Parathyroid adenoma (tissue), 2 donors: ENCODE results near the gene C17orf113.

ENCODE experiments used
- H2AFZ ChIP-seq: fragments of 300-600 bp; sonication (generic); one replicate; pipeline ENCODE4 v1.7.0; 2017; ENCODE audit warnings: antibody characterized with exemption, mild to moderate bottlenecking
- H3K27ac ChIP-seq: fragments of 300-600 bp; sonication (generic); one replicate; pipeline ENCODE4 v1.7.0; 2017
- H3K27me3 ChIP-seq: fragments of 300-600 bp; sonication (generic); one replicate; pipeline ENCODE4 v1.7.0; 2017; ENCODE audit warnings: low read length; ENCODE audit not compliant: control insufficient read depth, insufficient read depth
- H3K36me3 ChIP-seq: fragments of 300-600 bp; sonication (generic); one replicate; pipeline ENCODE4 v1.7.0; 2017; ENCODE audit warnings: low read length; ENCODE audit not compliant: control insufficient read depth, insufficient read depth
- H3K4me1 ChIP-seq: fragments of 300-600 bp; sonication (generic); one replicate; pipeline ENCODE4 v1.7.0; 2017; ENCODE audit warnings: control low read depth
- H3K4me2 ChIP-seq: fragments of 300-600 bp; sonication (generic); one replicate; pipeline ENCODE4 v1.7.0; 2017; ENCODE audit warnings: low read length
- H3K4me3 ChIP-seq: fragments of 300-600 bp; sonication (generic); one replicate; pipeline ENCODE4 v1.7.0; 2017; ENCODE audit warnings: low read depth, low read length
- H3K79me2 ChIP-seq: fragments of 300-600 bp; sonication (generic); one replicate; pipeline ENCODE4 v1.7.0; 2017; ENCODE audit warnings: control low read depth
- H3K9ac ChIP-seq: fragments of 300-600 bp; sonication (generic); one replicate; pipeline ENCODE4 v1.7.0; 2017; ENCODE audit warnings: mild to moderate bottlenecking
- H3K9me3 ChIP-seq: fragments of 300-600 bp; sonication (generic); one replicate; pipeline ENCODE4 v1.7.0; 2017; ENCODE audit warnings: low read length; ENCODE audit not compliant: control insufficient read depth
- CTCF ChIP-seq: fragments of 300-600 bp; sonication (generic); IDR thresholded peaks from one replicate; pipeline ENCODE4 v1.7.0; 2017; ENCODE audit warnings: antibody characterized with exemption, mild to moderate bottlenecking
- donor health status: primary hyperparathyroidism.

The C17orf113 gene

GRCh38 chr17:42039794-42040763, 10.3 kb downstream of the C17orf113 start:
- TF ChIP-seq CTCF = no peak
- H3K4me1 ChIP-seq = no peaks in the 10 kb centered on the region
- H3K4me2 ChIP-seq = no peak overlapping the region
- H3K36me3 ChIP-seq = no peaks in the 10 kb centered on the region
- H3K27ac ChIP-seq = no peak overlapping the region
- no peak overlapping the region for H3K9ac ChIP-seq
- no peak overlapping the region for H3K4me3 ChIP-seq
- no peaks in the 10 kb centered on the region for H3K79me2 ChIP-seq
- no peaks in the 10 kb centered on the region for H3K27me3 ChIP-seq
- H3K9me3 ChIP-seq = no peaks in the 10 kb centered on the region
- H2AFZ ChIP-seq = no peak overlapping the region

- no peak overlapping the region for H2AFZ ChIP-seq
- no peak overlapping the region for H3K27ac ChIP-seq
- no peak overlapping the region for H3K9ac ChIP-seq
- no peak overlapping the region for H3K4me2 ChIP-seq
- no peak for TF ChIP-seq CTCF
- no peaks in the 10 kb centered on the region for H3K4me1 ChIP-seq
- no peaks in the 10 kb centered on the region for H3K79me2 ChIP-seq
- no peaks in the 10 kb centered on the region for H3K36me3 ChIP-seq
- H3K27me3 ChIP-seq = no peaks in the 10 kb centered on the region
- H3K4me3 ChIP-seq = no peak overlapping the region
- H3K9me3 ChIP-seq = no peaks in the 10 kb centered on the region
These were observed 12.0 kb downstream of the C17orf113 start for GRCh38 chr17:42038221-42038973.

- no peaks in the 10 kb centered on the region for H3K27me3 ChIP-seq
- no peaks in the 10 kb centered on the region for H3K9me3 ChIP-seq
- no peaks in the 10 kb centered on the region for H3K36me3 ChIP-seq
- TF ChIP-seq CTCF = no peak
- H3K4me3 ChIP-seq = no peak overlapping the region
- no peak overlapping the region for H3K4me2 ChIP-seq
- no peak overlapping the region for H3K27ac ChIP-seq
- no peak overlapping the region for H3K9ac ChIP-seq
- H3K79me2 ChIP-seq = no peaks in the 10 kb centered on the region
- H3K4me1 ChIP-seq = no peaks in the 10 kb centered on the region
- no peak overlapping the region for H2AFZ ChIP-seq
These were observed 16.3 kb downstream of the C17orf113 start for GRCh38 chr17:42034059-42034458.

- Histone ChIP-seq H3K4me1 (no peaks in the 10 kb centered on the region), H3K36me3 (no peaks in the 10 kb centered on the region), H3K4me3 (no peak overlapping the region), H3K9ac (no peak overlapping the region), H3K27me3 (no peaks in the 10 kb centered on the region), H3K79me2 (no peaks in the 10 kb centered on the region), H2AFZ (no peak overlapping the region), H3K4me2 (no peak overlapping the region), H3K9me3 (no peaks in the 10 kb centered on the region), H3K27ac (no peak overlapping the region)
- TF ChIP-seq CTCF = no peak
These were observed 18.8 kb downstream of the C17orf113 start for GRCh38 chr17:42031584-42031983.
